HK-2 (cell line): Measurements from ENCODE around the gene TLE1.

Experiments
- DNase-seq: peaks from one replicate; pipeline ENCODE4 v3.0.0-alpha.2; 2018; ENCODE audit not compliant: unreplicated experiment

The TLE1 gene

DNA sequence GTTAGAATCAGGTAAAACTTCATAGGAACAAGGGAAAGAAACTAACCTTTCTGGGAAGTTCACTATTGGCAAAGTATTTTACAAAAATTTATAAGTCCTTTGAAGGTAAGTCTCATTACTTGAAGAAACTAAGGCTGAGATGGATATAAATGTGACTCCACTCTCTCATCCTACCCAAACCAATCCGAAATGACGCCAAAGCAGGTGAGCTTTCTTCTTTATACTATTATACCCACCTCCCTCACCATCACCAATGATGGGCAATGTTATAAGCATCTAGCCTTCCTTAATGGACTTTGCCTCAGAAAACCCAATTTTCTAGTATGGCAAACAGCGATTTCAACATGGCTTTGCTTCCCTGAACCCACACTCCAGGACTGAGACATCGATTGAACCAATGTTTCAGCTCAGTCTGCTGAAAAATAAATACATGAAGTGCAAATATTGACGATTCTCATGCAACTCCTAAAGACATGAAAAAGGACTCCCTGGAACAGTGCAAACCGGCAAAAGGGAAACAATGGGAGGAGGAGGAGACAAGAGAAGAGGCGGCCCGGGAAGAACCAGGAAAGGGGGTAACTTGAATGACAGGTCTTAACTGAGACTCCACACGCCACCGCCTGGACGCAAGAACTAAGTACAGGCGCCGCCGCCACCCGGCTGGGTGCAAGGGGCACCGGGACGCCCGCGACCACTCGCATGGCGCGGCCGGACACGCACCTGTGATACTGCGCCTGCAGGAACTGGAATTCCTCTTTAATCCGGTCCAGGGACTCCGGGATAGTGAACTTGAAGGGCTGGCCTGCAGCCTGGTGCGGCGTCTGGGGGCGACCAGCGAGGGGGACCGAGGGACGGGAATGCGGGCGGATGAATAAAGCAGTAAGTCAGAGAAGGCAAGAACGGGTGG lies 2.5 kb downstream of the TLE1 start:
- DNase-seq = peak; percentile 80

GRCh38 chr9:81685763-81686613 lies 3.4 kb downstream of the TLE1 start:
- no peak for DNase-seq

DNA sequence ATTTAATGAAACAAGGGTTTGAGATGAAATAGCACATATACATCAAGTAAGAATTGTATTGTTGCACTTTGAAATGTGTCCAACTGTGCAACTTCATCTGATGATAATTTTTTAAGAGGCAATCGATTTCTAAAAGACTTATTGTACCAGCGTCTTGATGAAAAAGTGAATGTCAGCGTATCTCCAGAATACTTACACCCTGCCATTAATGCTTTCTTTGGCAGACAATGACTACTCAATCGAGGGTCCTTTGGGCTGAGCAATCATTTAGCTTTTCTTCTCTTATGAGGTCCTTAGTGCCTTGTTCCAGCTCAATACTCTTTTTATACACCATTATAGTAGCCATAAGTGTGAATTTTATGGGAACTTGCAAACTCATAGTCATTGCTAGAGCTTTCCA lies 4.7 kb downstream of the TLE1 start:
- DNase-seq = no peak

DNA sequence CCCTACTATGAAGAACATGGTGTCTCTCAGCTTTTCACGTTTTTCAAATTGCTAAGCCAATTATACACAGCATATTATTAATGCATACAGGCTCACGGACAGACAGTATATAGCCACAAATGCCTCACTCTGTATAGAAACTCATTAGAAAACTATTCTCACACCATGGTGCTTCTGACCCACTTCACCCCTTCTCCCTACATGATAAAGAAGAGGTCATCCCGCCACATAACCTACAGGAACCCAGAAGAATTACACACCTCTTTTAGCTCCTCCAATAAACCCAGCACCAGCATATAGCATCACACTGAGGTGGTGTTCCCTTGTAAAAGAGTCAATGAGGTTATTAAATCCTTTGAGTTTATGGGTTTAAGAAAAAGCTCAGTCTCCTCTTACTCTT lies 5.6 kb downstream of the TLE1 start:
- DNase-seq = no peak

DNA sequence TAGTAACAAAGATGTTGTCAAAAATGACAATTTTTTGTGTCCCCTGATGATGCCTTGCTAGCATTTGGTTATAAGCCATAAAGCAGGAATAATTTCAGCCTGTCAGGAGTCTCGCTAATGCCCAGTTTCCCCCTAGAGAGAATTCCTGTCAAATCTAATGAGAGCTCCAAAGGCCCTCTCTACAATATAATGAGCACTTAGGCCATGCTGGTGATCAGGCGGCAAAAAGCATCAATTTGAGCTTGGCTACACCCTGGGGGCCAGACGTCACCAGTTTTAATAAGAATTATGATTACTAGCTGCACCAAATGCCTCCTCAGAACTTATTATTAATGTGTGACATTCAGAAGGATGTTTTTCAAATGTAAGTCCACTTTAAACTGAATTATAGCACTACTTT lies 6.1 kb downstream of the TLE1 start:
- no peak for DNase-seq

DNA sequence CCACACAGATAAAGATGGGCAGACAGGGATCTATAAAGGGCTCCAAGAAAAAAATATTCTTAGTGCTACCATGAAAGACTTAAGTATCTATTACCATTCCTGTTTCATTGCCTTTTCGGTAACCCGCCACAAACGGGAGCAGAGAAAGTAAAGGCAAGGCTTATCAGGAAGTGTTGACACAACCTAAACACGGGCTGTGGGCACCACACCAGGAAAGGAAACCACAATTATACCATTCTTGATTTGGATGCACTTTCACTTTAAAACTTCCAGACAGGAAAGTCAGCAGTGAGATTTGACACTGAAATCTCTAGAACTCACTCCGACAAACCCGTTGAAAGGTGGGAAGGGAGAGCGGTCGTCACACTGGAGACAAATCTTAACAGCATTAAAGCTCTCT lies 6.5 kb downstream of the TLE1 start:
- DNase-seq = no peak

DNA sequence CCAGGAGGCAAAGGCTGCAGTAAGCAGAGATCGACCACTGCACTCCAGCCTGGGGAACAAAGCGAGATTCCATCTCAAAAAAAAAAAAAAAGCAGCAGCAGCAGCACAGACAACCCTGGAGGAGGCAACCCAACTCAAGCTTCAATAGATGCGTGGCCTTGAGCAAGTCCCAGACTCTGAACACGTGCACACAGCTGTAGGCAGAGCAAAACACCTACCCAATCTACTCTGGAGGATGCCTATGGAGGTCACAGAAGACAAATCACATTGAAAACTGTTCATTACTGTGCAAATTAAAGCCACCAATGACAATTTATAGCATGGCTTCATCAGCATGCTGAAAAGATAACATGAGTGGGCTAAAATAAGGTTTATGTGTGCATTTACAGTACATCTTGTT lies 7.2 kb downstream of the TLE1 start:
- DNase-seq = no peak

- no peak for DNase-seq
Measured at GRCh38 chr9:81680506-81680905, 8.8 kb downstream of the TLE1 start.

GRCh38 chr9:81680006-81680405 lies 9.3 kb downstream of the TLE1 start:
- DNase-seq = no peak

- DNase-seq = no peak
Measured at GRCh38 chr9:81678088-81678487, 11.3 kb downstream of the TLE1 start.

DNA sequence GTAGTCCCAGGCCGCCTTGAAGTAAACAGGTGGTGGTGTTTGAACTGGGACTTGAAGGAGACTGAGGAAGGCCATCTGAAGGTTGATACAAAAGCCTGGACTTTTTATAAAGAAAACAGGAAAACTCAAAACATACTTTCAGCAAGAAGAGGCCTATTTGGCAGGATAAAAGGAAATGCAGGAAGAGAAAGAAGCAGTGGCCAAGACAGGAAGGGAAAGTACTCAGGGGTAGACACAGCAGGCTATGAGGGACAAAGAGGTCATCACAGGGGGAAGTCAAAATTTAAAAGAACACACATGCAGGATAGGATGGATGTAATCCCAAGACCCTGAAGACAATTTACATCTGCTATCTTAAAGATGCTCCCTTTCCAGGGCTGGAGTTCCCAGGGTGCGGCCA lies 13.0 kb downstream of the TLE1 start:
- no peak for DNase-seq

- no peak for DNase-seq
Measured at GRCh38 chr9:81673310-81673709, 16.0 kb downstream of the TLE1 start.

DNA sequence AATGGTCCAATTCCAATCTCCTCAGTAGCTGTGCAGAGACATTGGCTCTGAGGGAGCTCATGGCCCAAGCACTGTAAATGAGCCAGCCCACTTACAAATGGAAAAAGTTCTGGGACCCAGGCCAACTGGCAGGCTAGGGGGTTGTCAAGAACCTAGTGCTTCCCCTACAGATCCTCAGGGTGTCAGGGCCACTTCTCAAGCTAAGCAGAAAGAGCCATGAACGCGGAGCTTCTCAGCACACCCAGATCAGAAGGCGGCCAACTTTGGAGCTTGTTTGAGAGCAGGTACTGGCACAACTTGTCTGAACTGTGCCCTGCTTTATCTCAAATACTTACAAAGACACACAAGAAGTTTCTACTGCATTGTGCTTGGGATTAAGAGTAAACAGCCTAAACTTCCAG lies 17.5 kb downstream of the TLE1 start:
- no peak for DNase-seq

GRCh38 chr9:81669866-81670265 lies 19.5 kb downstream of the TLE1 start:
- DNase-seq = no peak

GRCh38 chr9:81669041-81669651 lies 20.2 kb downstream of the TLE1 start:
- no peak for DNase-seq

GRCh38 chr9:81666123-81666522 lies 23.2 kb downstream of the TLE1 start:
- no peak for DNase-seq

GRCh38 chr9:81665322-81665871 lies 23.9 kb downstream of the TLE1 start:
- DNase-seq = no peak

DNA sequence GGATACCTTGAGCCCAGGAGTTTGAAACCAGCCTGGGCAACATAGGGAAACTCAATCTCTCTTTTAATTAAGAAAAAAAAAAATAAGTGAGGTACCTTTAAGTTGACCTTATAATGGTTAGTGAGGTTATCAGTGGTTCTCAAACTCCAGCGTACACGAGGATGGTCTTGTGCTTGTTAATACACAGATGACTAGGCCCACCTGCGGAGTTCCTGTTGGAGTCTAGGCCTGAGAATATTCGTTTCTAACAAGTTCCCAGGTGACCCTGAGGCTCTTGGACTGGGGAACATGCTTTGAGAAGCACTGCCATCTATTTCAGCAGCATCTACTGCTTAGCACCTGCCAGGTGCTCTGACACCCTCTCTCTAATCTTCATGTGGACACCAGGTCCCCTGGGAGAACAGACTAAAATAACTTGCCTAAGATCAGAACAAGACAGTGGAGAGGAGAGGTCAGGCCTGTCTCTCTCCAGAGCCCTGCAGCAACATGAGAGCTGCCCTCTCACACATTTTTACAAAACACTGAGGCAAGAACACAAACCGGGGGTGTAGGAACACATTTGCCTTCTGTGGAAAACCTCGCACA lies 24.6 kb downstream of the TLE1 start:
- DNase-seq = no peak

GRCh38 chr9:81661339-81661738 lies 28.0 kb downstream of the TLE1 start:
- no peak for DNase-seq

DNA sequence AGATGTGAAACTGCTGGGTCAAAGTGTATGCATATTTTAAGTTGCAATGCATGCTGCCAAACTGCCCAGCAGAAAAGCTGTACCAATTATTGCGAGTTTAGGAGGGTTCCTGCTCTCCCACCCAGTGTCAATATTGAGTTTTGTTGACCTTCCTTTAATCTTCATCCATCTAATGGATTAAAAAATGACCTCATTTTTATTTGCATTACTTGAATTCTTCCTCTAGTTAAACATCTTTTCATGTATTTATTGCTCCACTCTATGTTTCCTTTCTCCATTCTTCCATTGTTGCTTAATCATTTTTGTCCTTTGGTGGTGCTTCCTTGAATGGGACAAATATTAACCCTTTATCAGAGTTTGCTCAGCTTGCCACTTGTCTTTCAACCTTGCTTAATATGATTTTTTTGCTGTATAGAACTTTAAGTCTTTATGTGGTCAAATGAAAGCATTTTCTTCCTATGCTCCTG lies 32.4 kb downstream of the TLE1 start:
- DNase-seq = no peak

GRCh38 chr9:81656004-81656403 lies 33.3 kb downstream of the TLE1 start:
- no peak for DNase-seq

- DNase-seq = no peak
Measured at GRCh38 chr9:81653240-81653639, 36.1 kb downstream of the TLE1 start.
